ENCODE measurements around the gene SPRR4.

DNA sequence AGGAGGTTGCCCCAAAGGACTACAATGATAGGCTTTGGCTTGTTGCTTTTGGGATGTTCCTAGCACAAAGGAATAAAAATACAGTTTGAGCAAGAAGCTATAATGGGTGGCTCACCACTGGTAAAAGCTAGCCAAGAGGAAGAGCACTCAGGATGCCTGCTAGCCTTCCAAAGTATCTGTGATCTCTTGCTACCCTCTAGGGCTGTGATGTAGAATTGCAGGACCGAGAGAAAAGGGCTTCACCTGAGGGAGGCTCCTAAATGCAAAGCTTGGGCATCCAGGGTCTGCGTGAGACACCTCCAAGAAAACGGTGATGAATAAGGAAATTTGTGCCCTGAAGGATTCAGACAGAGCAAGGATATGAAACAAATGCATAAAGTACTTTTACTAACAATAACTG lies 44.4 kb upstream of the SPRR4 start:
- TF ChIP-seq, protein P1, sequence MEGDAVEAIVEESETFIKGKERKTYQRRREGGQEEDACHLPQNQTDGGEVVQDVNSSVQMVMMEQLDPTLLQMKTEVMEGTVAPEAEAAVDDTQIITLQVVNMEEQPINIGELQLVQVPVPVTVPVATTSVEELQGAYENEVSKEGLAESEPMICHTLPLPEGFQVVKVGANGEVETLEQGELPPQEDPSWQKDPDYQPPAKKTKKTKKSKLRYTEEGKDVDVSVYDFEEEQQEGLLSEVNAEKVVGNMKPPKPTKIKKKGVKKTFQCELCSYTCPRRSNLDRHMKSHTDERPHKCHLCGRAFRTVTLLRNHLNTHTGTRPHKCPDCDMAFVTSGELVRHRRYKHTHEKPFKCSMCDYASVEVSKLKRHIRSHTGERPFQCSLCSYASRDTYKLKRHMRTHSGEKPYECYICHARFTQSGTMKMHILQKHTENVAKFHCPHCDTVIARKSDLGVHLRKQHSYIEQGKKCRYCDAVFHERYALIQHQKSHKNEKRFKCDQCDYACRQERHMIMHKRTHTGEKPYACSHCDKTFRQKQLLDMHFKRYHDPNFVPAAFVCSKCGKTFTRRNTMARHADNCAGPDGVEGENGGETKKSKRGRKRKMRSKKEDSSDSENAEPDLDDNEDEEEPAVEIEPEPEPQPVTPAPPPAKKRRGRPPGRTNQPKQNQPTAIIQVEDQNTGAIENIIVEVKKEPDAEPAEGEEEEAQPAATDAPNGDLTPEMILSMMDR (IDR thresholded peaks at IDR 0.05), result no peak
- TF ChIP-seq POLR2A (IDR thresholded peaks at IDR 0.05) (no peak), EP300 (IDR thresholded peaks at IDR 0.05) (no peak)

All from ovary (tissue), 3 donors.